NCI-H1436 (cell line): ENCODE data around the gene SLC27A5.
A peak's percentile ranks its signal among the peaks of the same experiment; 100 is the strongest.
"Not testable (repeated sequence)": the region's sequence is repeated elsewhere in the genome, so short reads cannot be mapped to it uniquely, and the experiment has no call there.

Source experiments
- DNase-seq: peaks from one replicate; lab custom pipeline; 2025; lab: John Stamatoyannopoulos, UW

SLC27A5 gene

DNA sequence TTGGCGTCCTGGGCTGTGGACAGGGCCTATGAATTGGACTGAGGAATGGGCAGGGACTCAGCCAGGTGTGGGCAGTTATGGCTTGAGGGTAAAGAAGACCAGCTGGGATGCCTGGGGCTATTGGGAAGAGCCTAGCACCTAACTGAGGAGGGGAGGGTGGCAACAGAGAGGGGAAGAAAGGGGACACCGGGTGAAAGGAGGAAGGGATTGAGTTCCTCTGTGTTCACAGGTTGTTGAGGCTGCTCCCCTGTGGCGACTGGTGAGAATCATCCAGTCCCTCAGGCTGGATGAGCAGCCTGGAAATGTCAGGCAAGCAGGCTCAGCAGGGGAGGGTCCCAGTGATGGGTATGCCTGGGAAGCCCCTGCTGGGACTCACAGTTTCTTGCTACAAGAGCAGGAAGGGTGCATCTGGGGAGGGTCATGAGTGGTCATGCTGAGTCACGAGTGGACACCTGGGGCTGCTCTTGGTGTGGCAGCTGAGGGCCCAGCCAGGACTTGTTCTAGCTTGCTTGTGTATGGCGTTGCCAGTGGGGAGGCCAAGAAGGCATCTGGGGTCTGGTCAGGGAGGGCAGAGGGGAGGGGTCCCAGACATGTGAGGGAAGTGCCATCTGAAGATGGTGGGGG, 43.5 kb downstream of the SLC27A5 start:
- DNase-seq: no peak

- peak; percentile 99 for DNase-seq
These were observed 44.8 kb downstream of the SLC27A5 start, which contains the start of gene ZNF324 for GRCh38 chr19:58466760-58467589. TSS of gene ZNF324 (plus strand) at chr19:58467080. CDS start at chr19:58469186, 2,106 bp downstream.

DNA sequence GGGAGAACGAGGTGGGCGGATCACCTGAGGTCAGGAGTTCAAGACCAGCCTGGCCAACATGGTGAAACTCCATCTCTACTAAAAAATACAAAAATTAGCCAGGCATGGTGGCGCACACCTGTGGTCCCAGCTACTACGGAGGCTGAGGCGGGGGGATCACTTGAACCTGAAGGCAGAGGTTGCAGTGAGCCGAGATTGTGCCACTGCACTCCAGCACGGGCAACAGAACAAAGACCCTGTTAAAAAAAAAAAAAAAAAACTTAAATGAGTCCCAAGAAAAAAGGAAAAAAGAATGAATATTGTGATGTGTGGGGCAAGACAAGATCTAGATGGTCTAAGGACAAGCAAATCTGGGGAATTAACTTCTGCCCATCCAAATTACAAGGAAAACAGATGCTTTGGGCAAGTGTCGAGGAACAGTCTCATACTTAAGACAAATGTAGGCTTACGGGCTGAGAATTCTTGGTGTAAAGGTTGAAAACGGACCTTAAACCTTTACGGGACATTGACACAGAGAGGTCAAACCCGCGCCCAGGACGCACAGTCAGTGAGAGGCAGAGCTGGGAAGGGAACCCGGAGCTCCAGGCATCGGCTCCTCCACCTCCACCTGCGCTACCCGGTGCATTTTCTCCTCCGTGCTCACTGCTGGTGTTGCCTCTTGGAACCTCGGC, 45.6 kb downstream of the SLC27A5 start:
- no peak for DNase-seq

DNA sequence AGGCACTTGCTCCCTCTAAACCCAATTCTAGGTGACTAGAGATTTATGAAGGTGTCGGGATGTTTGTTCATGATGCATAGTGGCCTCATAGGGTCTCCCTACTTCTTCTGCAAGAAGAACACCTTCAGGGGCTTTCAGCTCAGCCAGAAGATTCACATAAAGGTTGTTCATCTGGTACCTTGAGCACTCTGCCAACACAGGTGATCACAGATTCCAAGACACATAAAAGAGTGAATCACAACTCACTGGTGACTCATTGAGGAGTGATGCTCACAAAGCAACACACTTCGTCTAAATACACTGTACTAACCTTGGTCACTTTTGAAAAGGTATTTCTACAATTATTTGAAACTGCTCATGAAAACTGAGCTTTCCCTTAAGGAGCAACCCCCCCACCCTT, 51.8 kb downstream of the SLC27A5 start:
- no peak for DNase-seq

DNA sequence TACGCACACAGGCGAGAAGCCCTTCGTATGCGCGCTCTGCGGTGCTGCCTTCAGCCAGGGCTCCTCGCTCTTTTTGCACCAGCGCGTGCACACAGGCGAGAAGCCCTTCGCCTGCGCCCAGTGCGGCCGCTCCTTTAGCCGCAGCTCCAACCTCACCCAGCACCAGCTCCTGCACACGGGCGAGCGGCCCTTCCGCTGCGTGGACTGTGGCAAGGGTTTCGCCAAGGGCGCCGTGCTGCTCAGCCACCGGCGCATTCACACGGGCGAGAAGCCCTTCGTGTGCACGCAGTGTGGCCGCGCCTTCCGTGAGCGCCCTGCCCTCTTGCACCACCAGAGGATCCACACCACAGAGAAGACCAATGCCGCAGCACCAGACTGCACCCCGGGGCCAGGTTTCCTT, 55.7 kb downstream of the SLC27A5 start:
- no peak for DNase-seq

DNA sequence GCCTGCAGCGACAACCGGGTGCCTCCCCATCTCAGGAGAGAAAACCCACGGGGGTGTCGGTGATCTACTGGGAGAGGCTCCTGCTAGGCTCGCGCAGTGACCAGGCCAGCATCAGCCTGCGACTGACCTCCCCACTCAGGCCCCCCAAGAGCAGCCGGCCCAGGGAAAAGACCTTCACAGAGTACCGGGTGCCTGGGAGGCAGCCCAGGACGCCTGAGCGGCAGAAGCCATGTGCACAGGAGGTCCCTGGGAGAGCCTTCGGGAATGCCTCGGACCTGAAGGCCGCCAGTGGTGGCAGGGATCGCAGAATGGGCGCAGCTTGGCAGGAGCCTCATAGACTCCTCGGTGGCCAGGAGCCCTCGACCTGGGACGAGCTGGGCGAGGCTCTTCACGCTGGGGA, 56.5 kb downstream of the SLC27A5 start:
- no peak for DNase-seq

DNA sequence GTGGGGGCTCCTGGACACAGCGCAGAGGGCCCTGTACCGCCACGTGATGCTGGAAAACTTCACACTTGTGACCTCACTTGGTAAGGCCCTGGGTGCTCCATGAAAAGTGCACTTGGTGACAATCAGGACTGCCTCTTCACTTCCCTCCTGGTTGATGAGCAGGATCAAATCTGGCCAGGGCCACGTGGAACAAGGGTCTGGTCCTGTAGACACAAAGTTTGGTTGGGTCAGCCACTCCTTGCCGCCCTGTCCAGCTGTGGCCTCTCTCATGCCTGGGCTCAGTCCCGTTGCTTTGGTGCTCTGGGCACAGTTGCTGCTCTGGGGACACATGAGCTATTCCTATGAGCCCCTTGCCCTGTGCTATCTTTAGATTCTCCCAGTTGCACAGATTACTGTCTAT, 58.0 kb downstream of the SLC27A5 start:
- DNase-seq: no peak

DNA sequence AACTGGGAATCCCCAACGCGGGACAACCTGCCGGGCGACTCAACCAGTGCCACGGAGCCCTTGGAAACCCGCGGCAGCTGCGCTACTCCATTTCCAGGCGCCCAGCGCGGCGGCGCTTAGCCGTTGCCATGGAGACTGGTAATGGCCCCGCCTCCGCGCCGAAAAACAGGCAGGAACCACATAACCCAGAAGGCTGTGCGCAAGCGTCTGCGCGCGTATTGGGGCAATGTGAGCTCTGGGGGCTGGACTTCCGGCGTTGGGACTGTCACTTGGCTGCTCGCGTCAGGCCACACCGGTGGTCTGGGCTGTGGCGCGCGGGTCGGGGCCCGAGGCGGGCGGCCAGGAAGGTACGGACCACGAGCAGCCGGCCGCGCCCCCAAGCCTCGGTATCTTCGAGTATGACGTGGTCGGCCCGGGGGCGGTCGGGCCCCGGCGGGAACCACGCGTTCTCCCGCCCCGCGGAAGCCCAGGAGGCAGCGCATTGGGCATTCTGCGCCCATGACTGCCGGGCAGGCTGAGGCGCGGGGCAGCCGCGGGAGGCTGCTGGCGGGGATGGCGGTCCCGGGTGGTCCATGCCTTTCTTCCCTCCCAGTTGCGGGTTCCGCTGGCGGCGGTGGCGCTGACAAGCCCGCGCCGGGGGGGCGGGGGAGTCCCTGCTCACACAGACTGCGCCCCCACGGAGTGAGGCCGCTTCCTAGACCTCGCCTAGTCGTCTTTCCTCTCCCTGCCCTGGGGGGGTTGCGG, 60.3 kb downstream of the SLC27A5 start, which contains the start of gene ZNF324B:
ZNF324B (plus strand) TSS at position 265 of the 744 bp plus-strand sequence. CDS start 2,080 bp downstream, outside the sequence.
- DNase-seq: peak; percentile 99

- DNase-seq: peak; percentile 64
These were observed 60.9 kb downstream of the SLC27A5 start for GRCh38 chr19:58450856-58451357.

GRCh38 chr19:58449980-58450379, 61.8 kb downstream of the SLC27A5 start:
- DNase-seq: not testable (repeated sequence)

DNA sequence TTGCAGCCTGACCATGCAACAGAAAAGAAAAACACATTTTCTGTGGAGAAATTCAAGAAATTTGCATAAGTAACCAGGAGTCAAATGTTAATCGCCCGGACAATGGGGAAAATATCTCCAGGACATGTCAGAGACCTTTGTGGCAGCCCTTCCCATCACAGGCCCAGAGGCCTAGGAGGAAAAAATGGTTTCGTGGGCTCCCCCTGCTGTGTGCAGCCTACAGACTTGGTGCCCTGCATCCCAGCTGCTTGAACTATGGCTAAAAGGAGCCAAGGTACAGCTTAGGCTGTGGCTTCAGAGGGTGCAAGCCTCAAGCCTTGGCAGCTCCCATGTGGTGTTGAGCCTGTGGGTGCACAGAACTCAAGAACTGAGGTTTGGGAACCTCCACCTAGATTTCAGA, 62.9 kb downstream of the SLC27A5 start:
- DNase-seq: not testable (repeated sequence)
